Liver (tissue), 9 donors: ENCODE measurements around the gene RREB1. TPM values are rescaled to one million over a fixed set of nuclear protein-coding genes. Genes with fewer than 3 reads are reported as not detected.

Experiments
- DNase-seq: peaks from one replicate; pipeline ENCODE4 v3.0.0-alpha.2; 2017; ENCODE audit warnings: low spot score
- H3K27ac ChIP-seq, 2 donors: one replicate each; pipeline ENCODE4 v1.7.0; 2013; ENCODE audit warnings: inconsistent platforms in 2 of 2, low read length in 2 of 2, control low read depth in 1 of 2, low read depth in 1 of 2, mild to moderate bottlenecking in 1 of 2
- H3K27me3 ChIP-seq, 4 donors: one replicate each; pipeline versions ENCODE4 v1.6.1 to v1.7.0; 2013; ENCODE audit warnings: low read length in 3 of 4, inconsistent platforms in 1 of 4, mild to moderate bottlenecking in 1 of 4, moderate library complexity in 1 of 4; ENCODE audit not compliant: control insufficient read depth in 4 of 4, insufficient read depth in 4 of 4
- H3K36me3 ChIP-seq, 4 donors: one replicate each; pipeline versions ENCODE4 v1.6.1 to v1.7.0; 2013; ENCODE audit warnings: low read length in 3 of 4, mild to moderate bottlenecking in 3 of 4, low read depth in 1 of 4, moderate library complexity in 1 of 4; ENCODE audit not compliant: control insufficient read depth in 4 of 4, insufficient read depth in 3 of 4
- H3K4me1 ChIP-seq, 4 donors: one replicate each; pipeline versions ENCODE4 v1.6.1 to v1.7.0; 2013; ENCODE audit warnings: low read length in 3 of 4, mild to moderate bottlenecking in 3 of 4, moderate library complexity in 1 of 4; ENCODE audit not compliant: control insufficient read depth in 4 of 4, insufficient read depth in 4 of 4
- H3K4me3 ChIP-seq, 3 donors: one replicate each; pipeline versions ENCODE4 v1.6.1 to v1.7.0; 2013; ENCODE audit warnings: low read length in 3 of 3, control low read depth in 1 of 3, low read depth in 1 of 3, mild to moderate bottlenecking in 1 of 3
- H3K9ac ChIP-seq, 2 donors: one replicate each; pipeline ENCODE4 v1.7.0; 2013; ENCODE audit warnings: low read length in 2 of 2, mild to moderate bottlenecking in 2 of 2, moderate library complexity in 2 of 2, control low read depth in 1 of 2, low read depth in 1 of 2
- H3K9me3 ChIP-seq, 4 donors: one replicate each; pipeline versions ENCODE4 v1.6.1 to v1.7.0; 2013; ENCODE audit warnings: low read length in 3 of 4; ENCODE audit not compliant: control insufficient read depth in 4 of 4
- EGR1 ChIP-seq, 2 donors: IDR thresholded peaks; 2 replicates each; pipeline ENCODE4 v1.6.1; 2016 to 2018; ENCODE audit warnings: antibody characterized with exemption in 2 of 2, low read depth in 2 of 2
- FOXA1 ChIP-seq: IDR thresholded peaks from 2 replicates; pipeline ENCODE4 v1.6.1; 2016; ENCODE audit warnings: antibody characterized with exemption
- HNF4A ChIP-seq, 2 donors: conservative IDR thresholded peaks; 2 replicates each; pipeline ENCODE4 v1.6.1; 2016; ENCODE audit warnings: antibody characterized with exemption in 2 of 2, mild to moderate bottlenecking in 2 of 2
- HNF4G ChIP-seq: IDR thresholded peaks from 2 replicates; pipeline ENCODE4 v1.6.1; 2016; ENCODE audit warnings: antibody characterized with exemption
- JUND ChIP-seq, 2 donors: IDR thresholded peaks; 2 replicates each; pipeline ENCODE4 v1.6.1; 2016; ENCODE audit warnings: antibody characterized with exemption in 2 of 2
- NR2F2 ChIP-seq: IDR thresholded peaks from 2 replicates; pipeline ENCODE4 v1.6.1; 2016; ENCODE audit warnings: antibody characterized with exemption
- RAD21 ChIP-seq, 2 donors: IDR thresholded peaks; 2 replicates each; pipeline ENCODE4 v1.6.1; 2016; ENCODE audit warnings: antibody characterized with exemption in 2 of 2, mild to moderate bottlenecking in 2 of 2
- RXRA ChIP-seq, 2 donors: IDR thresholded peaks; 2 replicates each; pipeline ENCODE4 v1.6.1; 2017 to 2018; ENCODE audit warnings: antibody characterized with exemption in 2 of 2, mild to moderate bottlenecking in 1 of 2
- TAF1 ChIP-seq: conservative IDR thresholded peaks from 2 replicates; pipeline ENCODE4 v1.6.1; 2016; ENCODE audit warnings: antibody characterized with exemption, mild to moderate bottlenecking
- YY1 ChIP-seq: IDR thresholded peaks from 2 replicates; pipeline ENCODE4 v1.6.1; 2016; ENCODE audit warnings: antibody characterized with exemption, mild to moderate bottlenecking
- WGBS: extraction: QIAGEN DNeasy Blood & Tissue Kit; methylation state at CpG from one replicate; pipeline ENCODE4 v1.1.7; 2013; 5-methylcytosine and 5-hydroxymethylcytosine counted together
- polyA plus RNA-seq, 2 donors: library from polyadenylated mRNA; stranded (reverse) in 1 of 2; unstranded in 1 of 2; fragments of 200-250 nt in 1 of 2; fragments of >200 nt in 1 of 2; fragmentation: Nextera tagmentation in 1 of 2; extraction: Ambion mirVana in 1 of 2; gene quantifications; one replicate each; pipeline versions ENCODE4 v1.2.1 to v1.2.3, GENCODE V29; 2013 to 2015
- total RNA-seq, 2 donors: library from RNA; depleted of rRNA; stranded (reverse); fragments of >200 nt; gene quantifications; one replicate each; pipeline ENCODE4 v1.2.3, GENCODE V29; 2014
- TF ChIP-seq, protein P1 (sequence below): IDR thresholded peaks from 2 replicates; pipeline ENCODE4 v1.6.1; 2016; ENCODE audit warnings: antibody characterized with exemption, mild to moderate bottlenecking
- TF ChIP-seq, protein P2 (sequence below): IDR thresholded peaks from 2 replicates; pipeline ENCODE4 v1.6.1; 2016; ENCODE audit warnings: antibody characterized with exemption
- TF ChIP-seq, protein P3 (sequence below): IDR thresholded peaks from 2 replicates; pipeline ENCODE4 v1.6.1; 2016; ENCODE audit warnings: antibody characterized with exemption
- TF ChIP-seq, protein P4 (sequence below): IDR thresholded peaks from 2 replicates; pipeline ENCODE4 v1.6.1; 2016; ENCODE audit warnings: antibody characterized with exemption
- TF ChIP-seq, protein P5 (sequence below): fragments of 150-350 bp; IDR thresholded peaks from 2 replicates; pipeline ENCODE4 v1.5.1; 2017; ENCODE audit warnings: improper control_type of control experiment, low read depth, low read length; ENCODE audit not compliant: missing input control
- donor health status: healthy.
- donor health status: healthy.
- donor health status: healthy.
- donor health status: healthy.
- donor health status: healthy.

The RREB1 gene
- total and polyA plus RNA-seq, 4 donors, result 10.1 to 28.9 (median 17.3) TPM

DNA sequence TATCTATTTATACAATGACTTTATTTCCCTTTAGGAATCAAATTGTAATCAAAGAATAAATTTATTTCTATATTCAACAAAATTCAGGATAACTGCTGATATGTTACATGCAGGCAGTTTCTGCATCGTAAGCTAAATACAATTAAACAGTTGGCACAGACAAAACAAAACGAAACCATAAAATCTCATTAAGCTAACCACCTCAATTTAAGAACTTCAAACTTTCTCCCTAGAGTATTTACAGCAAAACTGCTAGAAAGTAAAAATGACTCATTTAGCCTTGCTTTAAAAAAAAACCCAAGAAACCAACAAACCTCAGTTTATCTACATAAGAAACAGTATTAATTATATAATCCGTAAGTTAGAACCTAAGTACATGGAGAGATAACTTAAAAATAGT lies 188.2 kb downstream of the RREB1 start (continued):
- TF ChIP-seq, protein P1, sequence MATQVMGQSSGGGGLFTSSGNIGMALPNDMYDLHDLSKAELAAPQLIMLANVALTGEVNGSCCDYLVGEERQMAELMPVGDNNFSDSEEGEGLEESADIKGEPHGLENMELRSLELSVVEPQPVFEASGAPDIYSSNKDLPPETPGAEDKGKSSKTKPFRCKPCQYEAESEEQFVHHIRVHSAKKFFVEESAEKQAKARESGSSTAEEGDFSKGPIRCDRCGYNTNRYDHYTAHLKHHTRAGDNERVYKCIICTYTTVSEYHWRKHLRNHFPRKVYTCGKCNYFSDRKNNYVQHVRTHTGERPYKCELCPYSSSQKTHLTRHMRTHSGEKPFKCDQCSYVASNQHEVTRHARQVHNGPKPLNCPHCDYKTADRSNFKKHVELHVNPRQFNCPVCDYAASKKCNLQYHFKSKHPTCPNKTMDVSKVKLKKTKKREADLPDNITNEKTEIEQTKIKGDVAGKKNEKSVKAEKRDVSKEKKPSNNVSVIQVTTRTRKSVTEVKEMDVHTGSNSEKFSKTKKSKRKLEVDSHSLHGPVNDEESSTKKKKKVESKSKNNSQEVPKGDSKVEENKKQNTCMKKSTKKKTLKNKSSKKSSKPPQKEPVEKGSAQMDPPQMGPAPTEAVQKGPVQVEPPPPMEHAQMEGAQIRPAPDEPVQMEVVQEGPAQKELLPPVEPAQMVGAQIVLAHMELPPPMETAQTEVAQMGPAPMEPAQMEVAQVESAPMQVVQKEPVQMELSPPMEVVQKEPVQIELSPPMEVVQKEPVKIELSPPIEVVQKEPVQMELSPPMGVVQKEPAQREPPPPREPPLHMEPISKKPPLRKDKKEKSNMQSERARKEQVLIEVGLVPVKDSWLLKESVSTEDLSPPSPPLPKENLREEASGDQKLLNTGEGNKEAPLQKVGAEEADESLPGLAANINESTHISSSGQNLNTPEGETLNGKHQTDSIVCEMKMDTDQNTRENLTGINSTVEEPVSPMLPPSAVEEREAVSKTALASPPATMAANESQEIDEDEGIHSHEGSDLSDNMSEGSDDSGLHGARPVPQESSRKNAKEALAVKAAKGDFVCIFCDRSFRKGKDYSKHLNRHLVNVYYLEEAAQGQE, result no peak
- TF ChIP-seq HNF4G (no peak), FOXA1 (no peak), NR2F2 (no peak)

DNA sequence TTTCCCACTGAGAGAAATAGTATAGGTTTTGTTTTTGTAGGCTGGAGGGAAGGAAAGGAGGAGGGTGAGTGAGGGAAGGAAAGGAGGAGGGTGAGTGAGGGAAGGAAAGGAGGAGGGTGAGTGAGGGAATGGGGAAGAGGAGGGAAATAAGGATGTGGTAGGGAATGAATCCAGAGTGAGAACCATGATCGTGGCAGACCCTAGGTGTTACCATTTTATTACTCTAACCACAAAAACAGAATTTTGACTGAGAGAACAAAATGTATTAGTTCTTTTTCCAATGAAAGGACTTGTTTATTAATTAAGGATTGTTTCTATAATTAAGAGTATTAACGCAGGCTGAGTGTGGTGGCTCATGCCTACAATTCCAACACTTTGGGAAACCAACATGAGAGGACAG lies 188.8 kb downstream of the RREB1 start:
- H3K4me3 ChIP-seq, result no peak overlapping the region
- TF ChIP-seq, protein P2, sequence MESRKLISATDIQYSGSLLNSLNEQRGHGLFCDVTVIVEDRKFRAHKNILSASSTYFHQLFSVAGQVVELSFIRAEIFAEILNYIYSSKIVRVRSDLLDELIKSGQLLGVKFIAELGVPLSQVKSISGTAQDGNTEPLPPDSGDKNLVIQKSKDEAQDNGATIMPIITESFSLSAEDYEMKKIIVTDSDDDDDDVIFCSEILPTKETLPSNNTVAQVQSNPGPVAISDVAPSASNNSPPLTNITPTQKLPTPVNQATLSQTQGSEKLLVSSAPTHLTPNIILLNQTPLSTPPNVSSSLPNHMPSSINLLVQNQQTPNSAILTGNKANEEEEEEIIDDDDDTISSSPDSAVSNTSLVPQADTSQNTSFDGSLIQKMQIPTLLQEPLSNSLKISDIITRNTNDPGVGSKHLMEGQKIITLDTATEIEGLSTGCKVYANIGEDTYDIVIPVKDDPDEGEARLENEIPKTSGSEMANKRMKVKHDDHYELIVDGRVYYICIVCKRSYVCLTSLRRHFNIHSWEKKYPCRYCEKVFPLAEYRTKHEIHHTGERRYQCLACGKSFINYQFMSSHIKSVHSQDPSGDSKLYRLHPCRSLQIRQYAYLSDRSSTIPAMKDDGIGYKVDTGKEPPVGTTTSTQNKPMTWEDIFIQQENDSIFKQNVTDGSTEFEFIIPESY, result no peak
- H3K27me3 ChIP-seq, result no peaks in the 10 kb centered on the region
- WGBS, result 93% methylated on average over 2 of the region's 2 CpGs
- no peaks in the 10 kb centered on the region for H3K9me3 ChIP-seq
- peaks cover 24 to 65% (median 51%) of the 10 kb centered on the region in 4 donors for H3K36me3 ChIP-seq
- peaks cover 0 to 4% (median 0%) of the 10 kb centered on the region in 4 donors for H3K4me1 ChIP-seq
- H3K27ac ChIP-seq, result no peak overlapping the region
- H3K9ac ChIP-seq, result no peak overlapping the region
- no peak for DNase-seq

DNA sequence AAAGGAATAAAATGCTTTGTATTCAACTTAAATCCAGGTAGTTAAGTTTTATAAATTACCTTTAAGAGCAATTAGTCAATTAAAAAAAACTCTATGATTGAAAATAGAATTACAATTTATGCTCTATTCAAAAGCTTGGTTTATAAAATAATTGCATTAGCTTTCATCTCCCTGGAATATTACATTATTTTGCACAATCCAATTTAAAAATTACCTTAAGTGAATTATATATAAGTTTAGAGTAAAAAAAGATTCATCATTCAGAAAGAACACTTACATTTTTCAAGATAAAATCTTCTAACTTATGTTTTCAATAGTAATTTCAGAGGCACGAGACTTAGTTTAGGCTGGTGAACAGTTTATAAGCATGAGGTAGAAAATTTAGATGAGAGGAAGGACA lies 190.4 kb downstream of the RREB1 start:
- H3K36me3 ChIP-seq, result peaks cover 26 to 64% (median 54%) of the 10 kb centered on the region in 4 donors
- 94% methylated on average over 1 of the region's 1 CpG for WGBS
- no peak overlapping the region for H3K9ac ChIP-seq
- H3K9me3 ChIP-seq, result no peaks in the 10 kb centered on the region
- no peak for TF ChIP-seq TAF1
- TF ChIP-seq, protein P1, result no peak
- TF ChIP-seq, protein P2, result no peak
- no peak for TF ChIP-seq YY1
- TF ChIP-seq, protein P3, sequence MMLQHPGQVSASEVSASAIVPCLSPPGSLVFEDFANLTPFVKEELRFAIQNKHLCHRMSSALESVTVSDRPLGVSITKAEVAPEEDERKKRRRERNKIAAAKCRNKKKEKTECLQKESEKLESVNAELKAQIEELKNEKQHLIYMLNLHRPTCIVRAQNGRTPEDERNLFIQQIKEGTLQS, result no peak
- TF ChIP-seq RAD21 (IDR thresholded peaks at IDR 0.05), result no peak
- TF ChIP-seq, protein P4, sequence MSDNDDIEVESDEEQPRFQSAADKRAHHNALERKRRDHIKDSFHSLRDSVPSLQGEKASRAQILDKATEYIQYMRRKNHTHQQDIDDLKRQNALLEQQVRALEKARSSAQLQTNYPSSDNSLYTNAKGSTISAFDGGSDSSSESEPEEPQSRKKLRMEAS, result no peak
- no peak for TF ChIP-seq RXRA (IDR thresholded peaks at IDR 0.05)
- TF ChIP-seq, protein P5, sequence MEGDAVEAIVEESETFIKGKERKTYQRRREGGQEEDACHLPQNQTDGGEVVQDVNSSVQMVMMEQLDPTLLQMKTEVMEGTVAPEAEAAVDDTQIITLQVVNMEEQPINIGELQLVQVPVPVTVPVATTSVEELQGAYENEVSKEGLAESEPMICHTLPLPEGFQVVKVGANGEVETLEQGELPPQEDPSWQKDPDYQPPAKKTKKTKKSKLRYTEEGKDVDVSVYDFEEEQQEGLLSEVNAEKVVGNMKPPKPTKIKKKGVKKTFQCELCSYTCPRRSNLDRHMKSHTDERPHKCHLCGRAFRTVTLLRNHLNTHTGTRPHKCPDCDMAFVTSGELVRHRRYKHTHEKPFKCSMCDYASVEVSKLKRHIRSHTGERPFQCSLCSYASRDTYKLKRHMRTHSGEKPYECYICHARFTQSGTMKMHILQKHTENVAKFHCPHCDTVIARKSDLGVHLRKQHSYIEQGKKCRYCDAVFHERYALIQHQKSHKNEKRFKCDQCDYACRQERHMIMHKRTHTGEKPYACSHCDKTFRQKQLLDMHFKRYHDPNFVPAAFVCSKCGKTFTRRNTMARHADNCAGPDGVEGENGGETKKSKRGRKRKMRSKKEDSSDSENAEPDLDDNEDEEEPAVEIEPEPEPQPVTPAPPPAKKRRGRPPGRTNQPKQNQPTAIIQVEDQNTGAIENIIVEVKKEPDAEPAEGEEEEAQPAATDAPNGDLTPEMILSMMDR, result no peak
- TF ChIP-seq EGR1 (IDR thresholded peaks at IDR 0.05; ENCODE audit: low read depth in 2 of 2), result no peak
- no peak for TF ChIP-seq HNF4A (conservative IDR thresholded peaks at IDR 0.05)
- TF ChIP-seq JUND (IDR thresholded peaks at IDR 0.05), result no peak
- no peak for DNase-seq
- no peak overlapping the region for H3K27ac ChIP-seq
- H3K27me3 ChIP-seq, result no peaks in the 10 kb centered on the region
- H3K4me3 ChIP-seq, result no peak overlapping the region
- peaks cover 0 to 10% (median 0%) of the 10 kb centered on the region in 4 donors for H3K4me1 ChIP-seq
